Activated B cell treated with CpG ODN at 0.5 μM for 24 hours (primary cell): ENCODE data around the gene MRO. TPM values are rescaled to one million over a fixed set of nuclear protein-coding genes. Genes with fewer than 3 reads are reported as not detected.
A peak's percentile ranks its signal among the peaks of the same experiment; 100 is the strongest.

Source experiments
- ATAC-seq: fragments of 200-7000 bp; cut with Tn5 transposase; one replicate; pipeline ENCODE4 v1.10.0; 2021; ENCODE audit warnings: low read depth, mild to moderate bottlenecking, moderate library complexity
- CTCF ChIA-PET: fragments of 350-600 bp; sonication (Branson Sonifier 250); formaldehyde crosslinking; loops from one replicate; lab custom pipeline; 2021; ENCODE audit warnings: antibody characterized with exemption; lab: Charles Lee
- POLR2A ChIA-PET: fragments of 350-600 bp; sonication (Branson Sonifier 250); formaldehyde crosslinking; loops from one replicate; lab custom pipeline; 2021; ENCODE audit warnings: antibody characterized with exemption; lab: Charles Lee
- DNase-seq: peaks from one replicate; pipeline ENCODE4 v3.0.0; 2022
- H3K27ac Mint-ChIP-seq: one replicate; pipeline ENCODE4 v1.8.0; 2020; ENCODE audit warnings: mixed read lengths
- H3K27me3 Mint-ChIP-seq: one replicate; pipeline ENCODE4 v1.8.0; 2021; ENCODE audit warnings: mixed read lengths
- H3K36me3 Mint-ChIP-seq: one replicate; pipeline ENCODE4 v1.8.0; 2021; ENCODE audit warnings: low read depth, mixed read lengths
- H3K4me1 Mint-ChIP-seq: one replicate; pipeline ENCODE4 v1.8.0; 2021; ENCODE audit warnings: mixed read lengths
- H3K4me3 Mint-ChIP-seq: one replicate; pipeline ENCODE4 v1.8.0; 2020; ENCODE audit warnings: mild to moderate bottlenecking, mixed read lengths
- H3K9me3 Mint-ChIP-seq: one replicate; pipeline ENCODE4 v1.8.0; 2020; ENCODE audit warnings: mixed read lengths
- CTCF ChIP-seq: fragments of 200-600 bp; IDR thresholded peaks from one replicate; pipeline ENCODE4 v1.8.0; 2022; ENCODE audit warnings: antibody characterized with exemption, mild to moderate bottlenecking
- intact Hi-C: fragments of 100-400 bp; cut with micrococcal nuclease; formaldehyde crosslinking; loops from one replicate; pipeline ENCODE4 v1.15.1; 2024
- total RNA-seq: library from RNA; stranded (reverse); gene quantifications from 2 replicates; pipeline ENCODE4 v1.2.3, GENCODE V29; 2022

Gene MRO
- total RNA-seq, result not detected in 2 replicates

GRCh38 chr18:50819728-50820378, at the start of gene MRO:
TSS of gene MRO (minus strand) at chr18:50820016. CDS start at chr18:50809400, 10,616 bp downstream.
- intact Hi-C loops, result loop anchor here (1.0 to 10.0 kb wide), 9 partner anchors 46 to 1467 kb away; partner anchors contain the start of genes ELAC1, ME2, MEX3C and SMAD4
- no peak within 1 kb of the TSS for H3K27ac Mint-ChIP-seq
- CTCF ChIA-PET, result interaction anchor here (0.7 to 6.1 kb wide), 23 partner anchors 11 to 289 kb away, joined by 3 to 73 read pairs (median 4); partner anchors contain the start of genes ME2 and SMAD4
- TF ChIP-seq CTCF, result peak; percentile 90
- DNase-seq, result peak; percentile 70
- H3K27me3 Mint-ChIP-seq, result no peaks in the 10 kb centered on the region
- H3K4me1 Mint-ChIP-seq, result peaks cover 28% of the 10 kb centered on the region
- POLR2A ChIA-PET, result interaction anchor here (0.6 to 3.4 kb wide), 5 partner anchors 11 to 378 kb away, joined by 4 to 17 read pairs (median 4); partner anchors contain the start of genes ELAC1, ME2 and MEX3C
- H3K4me3 Mint-ChIP-seq, result no peak within 1 kb of the TSS
- ATAC-seq, result peak; percentile 86
- H3K36me3 Mint-ChIP-seq, result no peaks in the 10 kb centered on the region
- H3K9me3 Mint-ChIP-seq, result no peaks in the 10 kb centered on the region

DNA sequence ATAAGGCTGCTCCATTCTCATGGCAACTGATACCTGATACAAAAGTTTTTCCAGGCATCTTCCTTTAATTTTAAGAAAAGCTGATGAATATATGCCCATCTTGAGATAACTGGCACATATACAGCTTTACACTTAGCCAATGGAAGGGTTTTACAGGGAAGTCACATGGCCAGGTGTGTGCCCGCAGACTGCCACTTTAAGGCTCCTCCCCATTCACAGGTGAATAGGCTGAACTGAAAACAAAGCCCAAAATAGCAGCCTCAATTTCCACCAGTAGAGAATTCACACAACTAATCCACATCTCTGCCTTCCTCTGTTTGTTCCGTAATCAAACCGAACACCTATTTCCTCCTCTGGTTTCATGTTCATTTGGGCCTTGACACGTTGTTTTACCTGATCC, 49.3 kb upstream of the MRO start:
- POLR2A ChIA-PET, result interaction anchor here (0.7 to 1.5 kb wide), 2 partner anchors 10 to 1482 kb away, joined by 3 to 5 read pairs; partner anchors contain the start of gene ME2
- Mint-ChIP-seq H3K9me3 (no peaks in the 10 kb centered on the region), H3K4me1 (no peaks in the 10 kb centered on the region), H3K4me3 (no peak overlapping the region), H3K36me3 (no peaks in the 10 kb centered on the region), H3K27me3 (no peaks in the 10 kb centered on the region), H3K27ac (no peak overlapping the region)
- DNase-seq (no peak), ATAC-seq (no peak)
- no peak for TF ChIP-seq CTCF
- CTCF ChIA-PET, result no interaction called here
- intact Hi-C loops, result no loop called here

- ChIA-PET CTCF (interaction anchor here (0.7 to 2.6 kb wide), 2 partner anchors 12 to 48 kb away, joined by 3 to 25 read pairs; partner anchors contain the start of genes ME2 and MRO), POLR2A (interaction anchor here (1.2 kb wide), 1 partner anchor 12 kb away, joined by 4 read pairs; no protein-coding TSS in a partner anchor)
- no peak overlapping the region for H3K27ac Mint-ChIP-seq
- DNase-seq (no peak), ATAC-seq (no peak)
- H3K9me3 Mint-ChIP-seq, result no peaks in the 10 kb centered on the region
- no peak overlapping the region for H3K4me3 Mint-ChIP-seq
- H3K36me3 Mint-ChIP-seq, result no peaks in the 10 kb centered on the region
- no peaks in the 10 kb centered on the region for H3K27me3 Mint-ChIP-seq
- peaks cover 13% of the 10 kb centered on the region for H3K4me1 Mint-ChIP-seq
- no peak for TF ChIP-seq CTCF
- intact Hi-C loops, result loop anchor here (1.0 kb wide), 1 partner anchor 46 kb away; the partner anchor contains the start of gene MRO
These were observed 46.9 kb upstream of the MRO start for GRCh38 chr18:50866765-50867164.

DNA sequence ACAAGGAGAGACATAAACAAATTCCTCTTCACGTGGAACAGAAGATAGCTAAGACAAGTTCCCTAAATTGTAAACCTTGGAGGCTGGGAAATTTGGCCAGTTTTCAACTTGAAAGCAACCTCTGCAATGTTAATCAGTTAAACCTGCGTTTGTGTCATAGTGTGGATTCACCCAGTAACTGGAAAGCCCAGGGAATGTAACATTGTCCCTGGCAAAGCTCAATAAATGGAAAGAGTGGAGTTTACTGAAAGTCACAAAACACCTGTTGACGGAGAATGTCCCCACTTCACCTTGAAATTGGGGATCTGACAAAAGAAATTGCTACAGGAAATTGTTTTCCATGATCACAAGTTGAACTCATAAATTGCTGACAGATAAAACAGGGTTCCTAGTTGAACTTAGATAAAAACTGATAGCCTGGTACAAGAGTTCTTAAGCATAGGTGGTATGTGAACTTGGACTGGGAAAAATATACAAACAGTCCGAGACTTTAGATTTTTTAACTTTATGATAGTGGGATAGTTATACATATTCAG, 44.1 kb upstream of the MRO start:
- Mint-ChIP-seq H3K4me1 (peaks cover 15% of the 10 kb centered on the region), H3K9me3 (no peaks in the 10 kb centered on the region), H3K27me3 (no peaks in the 10 kb centered on the region), H3K27ac (no peak overlapping the region), H3K36me3 (no peaks in the 10 kb centered on the region), H3K4me3 (no peak overlapping the region)
- ChIA-PET POLR2A (no interaction called here), CTCF (no interaction called here)
- intact Hi-C loops, result no loop called here
- no peak for DNase-seq
- ATAC-seq, result no peak
- no peak for TF ChIP-seq CTCF

GRCh38 chr18:50862401-50862800, 42.6 kb upstream of the MRO start:
- Mint-ChIP-seq H3K27ac (peak overlapping the region; percentile 59), H3K27me3 (peaks cover 3% of the 10 kb centered on the region), H3K9me3 (no peaks in the 10 kb centered on the region), H3K4me1 (peaks cover 15% of the 10 kb centered on the region), H3K4me3 (peak overlapping the region; percentile 38), H3K36me3 (no peaks in the 10 kb centered on the region)
- CTCF ChIA-PET, result interaction anchor here (1.1 kb wide), 1 partner anchor 42 kb away, joined by 5 read pairs; the partner anchor contains the start of gene MRO
- no peak for TF ChIP-seq CTCF
- intact Hi-C loops, result no loop called here
- DNase-seq (no peak), ATAC-seq (peak; percentile 21)
- POLR2A ChIA-PET, result interaction anchor here (0.6 to 1.3 kb wide), 5 partner anchors 8 to 1922 kb away, joined by 3 to 5 read pairs (median 4); partner anchors contain the start of gene ME2
